Activated naive CD4-positive, alpha-beta T cell treated with anti-CD3 and anti-CD28 coated beads, Interleukin-2, amount 50 U/mL, for 16 hours (primary cell): ENCODE data around the gene TIMM22.
A peak's percentile ranks its signal among the peaks of the same experiment; 100 is the strongest.
"Not testable (repeated sequence)": the region's sequence is repeated elsewhere in the genome, so short reads cannot be mapped to it uniquely, and the experiment has no call there.

Experiments used
- DNase-seq: peaks from one replicate; pipeline ENCODE4 v3.0.0-alpha.2; 2020

The TIMM22 gene

GRCh38 chr17:973053-973452, 23.9 kb upstream of the TIMM22 start:
- DNase-seq = no peak

- DNase-seq = not testable (repeated sequence)
These were observed 22.2 kb upstream of the TIMM22 start for GRCh38 chr17:974778-975177.

- DNase-seq = no peak
These were observed 21.5 kb upstream of the TIMM22 start for GRCh38 chr17:975371-975915.

GRCh38 chr17:976312-976711, 20.6 kb upstream of the TIMM22 start:
- DNase-seq = no peak

GRCh38 chr17:977166-977565, 19.8 kb upstream of the TIMM22 start:
- DNase-seq = no peak

GRCh38 chr17:978103-979093, 18.5 kb upstream of the TIMM22 start:
- no peak for DNase-seq

- no peak for DNase-seq
These were observed 17.8 kb upstream of the TIMM22 start for GRCh38 chr17:979212-979538.

- peak; percentile 82 for DNase-seq
These were observed 17.2 kb upstream of the TIMM22 start, which contains the start of gene NXN for GRCh38 chr17:979539-980405. NXN (minus strand) TSS chr17:979776.

GRCh38 chr17:980406-981291, 16.3 kb upstream of the TIMM22 start:
- peak; percentile 77 for DNase-seq

GRCh38 chr17:981292-981658, 15.7 kb upstream of the TIMM22 start:
- DNase-seq = no peak

GRCh38 chr17:983921-984320, 13.0 kb upstream of the TIMM22 start:
- no peak for DNase-seq

- no peak for DNase-seq
These were observed 10.5 kb upstream of the TIMM22 start for GRCh38 chr17:986322-986929.

- DNase-seq = no peak
These were observed 9.0 kb upstream of the TIMM22 start for GRCh38 chr17:987931-988330.

- no peak for DNase-seq
These were observed 8.4 kb upstream of the TIMM22 start for GRCh38 chr17:988561-988960.

- DNase-seq = no peak
These were observed 4.0 kb upstream of the TIMM22 start for GRCh38 chr17:992933-993332.

- DNase-seq = not testable (repeated sequence)
These were observed 1.6 kb upstream of the TIMM22 start for GRCh38 chr17:995324-995723.

GRCh38 chr17:998111-998510, 1.2 kb downstream of the TIMM22 start:
- no peak for DNase-seq

- DNase-seq = no peak
These were observed 3.9 kb downstream of the TIMM22 start for GRCh38 chr17:1000597-1001461.

GRCh38 chr17:1001640-1002411, 4.9 kb downstream of the TIMM22 start:
- no peak for DNase-seq

- DNase-seq = no peak
These were observed 5.5 kb downstream of the TIMM22 start for GRCh38 chr17:1002412-1002753.
